RPMI8226 (cell line): ENCODE results near the gene NGB.
A peak's percentile ranks its signal among the peaks of the same experiment; 100 is the strongest.
"Not testable (repeated sequence)": the region's sequence is repeated elsewhere in the genome, so short reads cannot be mapped to it uniquely, and the experiment has no call there.

Experiments
- DNase-seq: peaks from one replicate; pipeline ENCODE4 v3.0.0-alpha.2; 2015

NGB gene

GRCh38 chr14:77271113-77271710 is at the start of gene NGB:
NGB (minus strand) TSS chr14:77271206; CDS start chr14:77270937, 269 bp downstream.
- DNase-seq = peak; percentile 9

- DNase-seq = peak; percentile 90
Measured at GRCh38 chr14:77320238-77320935, 49.4 kb upstream of the NGB start, which contains the start of gene POMT2. POMT2 (minus strand) TSS chr14:77320883; CDS start chr14:77320681, 202 bp downstream.

- no peak for DNase-seq
Measured at GRCh38 chr14:77319422-77319821, 48.4 kb upstream of the NGB start.

GRCh38 chr14:77318756-77319155 is 47.8 kb upstream of the NGB start:
- DNase-seq = not testable (repeated sequence)

- no peak for DNase-seq
Measured at GRCh38 chr14:77318006-77318553, 47.1 kb upstream of the NGB start.

GRCh38 chr14:77316872-77317301 is 45.9 kb upstream of the NGB start:
- peak; percentile 54 for DNase-seq

- DNase-seq = no peak
Measured at GRCh38 chr14:77316195-77316505, 45.1 kb upstream of the NGB start.

GRCh38 chr14:77314539-77315457 is 43.8 kb upstream of the NGB start:
- DNase-seq = no peak

GRCh38 chr14:77314043-77314442 is 43.0 kb upstream of the NGB start:
- no peak for DNase-seq

- no peak for DNase-seq
Measured at GRCh38 chr14:77313371-77313770, 42.4 kb upstream of the NGB start.

GRCh38 chr14:77311217-77311616 is 40.2 kb upstream of the NGB start:
- DNase-seq = no peak

- DNase-seq = no peak
Measured at GRCh38 chr14:77310026-77310425, 39.0 kb upstream of the NGB start.

- no peak for DNase-seq
Measured at GRCh38 chr14:77309131-77309530, 38.1 kb upstream of the NGB start.

- DNase-seq = no peak
Measured at GRCh38 chr14:77306851-77307496, 36.0 kb upstream of the NGB start.

- DNase-seq = no peak
Measured at GRCh38 chr14:77306416-77306815, 35.4 kb upstream of the NGB start.

GRCh38 chr14:77305696-77306095 is 34.7 kb upstream of the NGB start:
- DNase-seq = no peak

GRCh38 chr14:77303417-77304156 is 32.6 kb upstream of the NGB start:
- DNase-seq = no peak

GRCh38 chr14:77302926-77303325 is 31.9 kb upstream of the NGB start:
- no peak for DNase-seq

- peak; percentile 36 for DNase-seq
Measured at GRCh38 chr14:77301103-77301502, 30.1 kb upstream of the NGB start.

GRCh38 chr14:77299771-77300170 is 28.8 kb upstream of the NGB start:
- no peak for DNase-seq

- DNase-seq = no peak
Measured at GRCh38 chr14:77296906-77297305, 25.9 kb upstream of the NGB start.

GRCh38 chr14:77296155-77296554 is 25.1 kb upstream of the NGB start:
- DNase-seq = no peak
